Mononuclear cell (primary cell): ENCODE measurements around the gene CNPY2. TPM values are rescaled to one million over a fixed set of nuclear protein-coding genes. Genes with fewer than 3 reads are reported as not detected.
"Not testable (repeated sequence)": the region's sequence is repeated elsewhere in the genome, so short reads cannot be mapped to it uniquely, and the experiment has no call there.

Experiments used
- H3K27me3 ChIP-seq: 2 replicates; pipeline ENCODE4 v1.6.0; 2011; ENCODE audit warnings: low read length, control low read depth; ENCODE audit not compliant: insufficient read depth
- H3K4me1 ChIP-seq: 2 replicates; pipeline ENCODE4 v1.5.1; 2011; ENCODE audit warnings: mild to moderate bottlenecking, low read length, control low read depth; ENCODE audit not compliant: insufficient read depth
- H3K4me3 ChIP-seq: 2 replicates; pipeline ENCODE4 v1.5.1; 2011; ENCODE audit warnings: mild to moderate bottlenecking, low read length, moderate library complexity
- H3K9me3 ChIP-seq: 2 replicates; pipeline ENCODE4 v1.5.1; 2011; ENCODE audit warnings: low read depth, mild to moderate bottlenecking, control low read depth, low read length
- total RNA-seq: library from RNA; depleted of rRNA; stranded (reverse); fragments of >200 nt; gene quantifications from one replicate; pipeline ENCODE4 v1.2.3, GENCODE V29; 2012

The CNPY2 gene
- total RNA-seq, 1 donor, result 22.6 TPM

DNA sequence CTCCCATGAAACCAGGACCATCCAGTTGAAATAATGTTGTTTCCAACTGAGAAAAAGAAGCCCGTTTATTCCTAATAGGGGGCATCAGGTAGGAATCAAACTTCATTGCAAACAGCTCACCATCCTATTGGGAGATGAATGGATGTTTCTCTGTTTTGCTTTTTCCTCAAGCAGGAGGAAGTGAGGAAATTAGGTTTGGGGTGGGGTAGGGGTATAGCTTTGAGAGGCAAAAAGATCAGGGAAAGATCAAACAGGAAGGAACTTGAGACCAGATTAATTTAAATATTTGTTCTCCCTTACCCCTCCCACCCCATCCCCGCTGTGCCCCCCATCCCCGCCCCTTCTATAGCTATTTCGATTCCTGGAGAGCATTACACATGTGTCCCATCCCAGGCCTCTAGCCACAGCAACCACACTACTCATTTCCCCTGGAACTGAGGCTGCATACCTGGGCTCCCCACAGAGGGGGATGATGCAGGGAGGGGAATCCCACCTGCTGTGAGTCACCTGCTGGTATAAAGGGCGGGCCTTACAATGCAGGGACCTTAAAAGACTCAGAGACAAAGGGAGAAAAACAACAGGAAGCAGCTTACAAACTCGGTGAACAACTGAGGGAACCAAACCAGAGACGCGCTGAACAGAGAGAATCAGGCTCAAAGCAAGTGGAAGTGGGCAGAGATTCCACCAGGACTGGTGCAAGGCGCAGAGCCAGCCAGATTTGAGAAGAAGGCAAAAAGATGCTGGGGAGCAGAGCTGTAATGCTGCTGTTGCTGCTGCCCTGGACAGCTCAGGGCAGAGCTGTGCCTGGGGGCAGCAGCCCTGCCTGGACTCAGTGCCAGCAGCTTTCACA is 22.7 kb upstream of the CNPY2 start, which contains the start of gene IL23A:
TSS of gene IL23A (plus strand) at position 577 of the 850 bp plus-strand sequence. CDS start at position 738, 161 bp downstream.
- peaks cover 55% of the 10 kb centered on the region for H3K4me1 ChIP-seq
- H3K9me3 ChIP-seq, result no peaks in the 10 kb centered on the region
- H3K27me3 ChIP-seq, result no peaks in the 10 kb centered on the region
- H3K4me3 ChIP-seq, result peak within 1 kb of the TSS; percentile 14

GRCh38 chr12:56337753-56338251 is 22.0 kb upstream of the CNPY2 start:
- Histone ChIP-seq H3K4me3 (no peak overlapping the region), H3K9me3 (no peaks in the 10 kb centered on the region), H3K4me1 (peaks cover 62% of the 10 kb centered on the region), H3K27me3 (no peaks in the 10 kb centered on the region)

DNA sequence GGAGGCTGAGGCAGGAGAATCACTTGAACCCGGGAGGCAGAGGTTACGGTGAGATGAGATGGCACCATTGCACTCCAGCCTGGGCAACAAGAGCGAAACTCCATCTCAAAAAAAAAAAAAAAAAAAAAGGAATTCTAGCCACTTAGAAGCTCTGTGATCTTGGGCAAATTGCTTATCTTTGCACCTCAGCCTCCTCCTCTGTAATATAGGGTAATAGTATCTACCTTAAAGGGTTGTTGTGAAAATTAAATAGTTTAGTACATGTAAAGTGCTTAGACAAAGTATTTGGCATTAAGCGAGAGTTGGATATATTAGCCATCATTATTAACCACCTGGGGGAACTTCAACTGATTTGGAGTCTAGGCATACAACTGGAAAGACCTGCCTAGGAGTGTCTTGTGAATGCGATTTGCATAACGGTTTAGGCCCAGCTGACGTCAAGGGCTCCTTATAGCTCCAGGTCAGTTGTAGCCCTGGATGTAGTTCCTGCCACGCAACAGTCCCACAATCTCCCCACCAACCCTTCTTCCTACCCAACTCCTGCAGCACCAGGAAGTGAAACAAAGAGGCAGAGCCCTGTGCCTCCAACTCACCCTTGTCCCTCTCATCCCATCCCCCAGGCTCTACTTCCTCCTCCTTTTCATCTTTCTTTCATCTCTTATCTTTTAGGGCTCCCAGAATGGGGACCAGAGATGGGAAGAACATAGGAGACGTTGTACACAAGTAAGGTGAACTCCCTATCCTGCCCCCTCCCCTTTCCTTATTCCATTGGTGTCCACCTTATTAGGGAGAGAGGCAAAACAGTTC is 20.8 kb upstream of the CNPY2 start:
- no peak overlapping the region for H3K4me3 ChIP-seq
- H3K4me1 ChIP-seq, result peaks cover 67% of the 10 kb centered on the region
- H3K9me3 ChIP-seq, result no peaks in the 10 kb centered on the region
- no peaks in the 10 kb centered on the region for H3K27me3 ChIP-seq

DNA sequence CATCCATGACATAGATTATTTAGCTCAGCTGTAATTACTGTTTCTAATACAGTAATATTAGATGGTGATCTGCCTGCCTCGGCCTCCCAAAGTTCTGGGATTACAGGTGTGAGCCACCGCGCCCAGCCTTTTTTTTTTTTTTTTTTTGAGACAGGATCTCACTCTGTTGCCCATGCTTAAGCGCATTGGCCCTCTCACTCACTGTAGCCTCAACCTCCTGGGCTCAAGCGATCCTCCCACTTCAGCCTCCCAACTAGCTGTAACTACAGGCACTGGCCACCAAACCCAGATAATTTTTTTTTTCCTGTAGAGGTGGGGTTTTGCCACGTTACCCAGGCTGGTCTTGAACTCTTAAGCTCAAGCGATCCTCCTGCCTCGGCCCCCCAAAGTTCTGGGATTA is 19.7 kb upstream of the CNPY2 start:
- H3K9me3 ChIP-seq, H3K27me3 ChIP-seq, H3K4me3 ChIP-seq: not testable (repeated sequence)
- peaks cover 67% of the 10 kb centered on the region for H3K4me1 ChIP-seq

DNA sequence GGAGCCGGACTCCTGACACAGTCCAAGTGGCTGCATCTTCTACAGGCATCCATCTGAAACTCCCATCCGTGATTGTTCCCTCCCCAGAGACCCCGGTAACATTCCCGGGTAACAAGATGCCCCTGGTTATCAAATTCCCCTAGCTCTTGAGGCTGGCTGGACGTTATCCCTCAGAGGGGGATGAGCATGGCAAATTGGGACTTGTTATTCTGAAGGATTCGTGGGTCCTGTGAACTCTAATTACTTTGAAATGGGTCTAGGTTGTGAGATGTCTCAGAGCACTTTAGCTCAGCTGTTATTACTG is 18.7 kb upstream of the CNPY2 start:
- H3K4me1 ChIP-seq, result peaks cover 56% of the 10 kb centered on the region
- H3K4me3 ChIP-seq, result peak overlapping the region; percentile 73
- no peaks in the 10 kb centered on the region for H3K27me3 ChIP-seq
- H3K9me3 ChIP-seq, result no peaks in the 10 kb centered on the region

DNA sequence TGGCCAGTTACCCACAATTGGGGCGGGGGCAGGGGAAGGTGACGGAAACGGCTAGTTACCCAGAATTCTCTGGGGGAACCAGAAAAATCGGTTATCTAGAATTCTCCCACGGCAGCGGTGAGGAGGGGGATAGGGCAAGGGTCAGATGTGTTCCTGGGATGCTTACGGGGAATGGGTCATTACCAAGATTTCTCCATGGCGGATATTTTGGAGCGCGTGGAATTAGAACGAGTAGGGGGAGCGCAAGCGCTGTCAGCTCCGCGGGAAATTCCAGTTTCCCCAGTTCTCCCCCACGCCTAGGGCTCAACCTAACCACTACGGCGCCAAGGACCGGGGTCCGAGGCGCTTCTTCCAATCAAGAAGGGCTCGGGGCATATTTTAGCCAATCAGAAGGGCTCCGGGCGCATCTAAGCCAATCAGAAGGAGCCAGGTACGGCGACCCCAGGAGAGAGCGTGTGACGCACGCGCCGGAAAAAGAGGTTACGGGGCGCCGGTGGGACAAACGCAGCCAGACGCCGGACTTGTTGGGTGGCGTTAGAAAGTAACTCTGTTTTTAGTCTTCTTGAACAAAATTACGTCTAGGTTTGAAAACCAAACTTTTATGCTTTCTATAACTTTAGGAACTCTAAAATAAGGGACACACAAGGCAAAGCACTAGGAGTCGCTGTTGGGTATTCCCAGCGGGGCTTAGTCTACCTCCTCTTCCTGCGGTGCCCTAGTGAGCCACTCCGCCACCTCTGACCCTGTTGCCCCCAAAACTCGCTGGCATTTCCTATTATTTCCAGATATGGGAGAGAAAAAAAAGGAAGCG is 18.1 kb upstream of the CNPY2 start, which contains the start of gene PAN2:
TSS of gene PAN2 (minus strand) at position 322 of the 811 bp plus-strand sequence. CDS start 906 bp downstream, outside the sequence.
- Histone ChIP-seq H3K4me1 (peaks cover 51% of the 10 kb centered on the region), H3K27me3 (no peaks in the 10 kb centered on the region), H3K4me3 (peak within 1 kb of the TSS; percentile 73), H3K9me3 (no peaks in the 10 kb centered on the region)

GRCh38 chr12:56333197-56333678 is 17.4 kb upstream of the CNPY2 start:
- peak overlapping the region; percentile 73 for H3K4me3 ChIP-seq
- H3K27me3 ChIP-seq, result no peaks in the 10 kb centered on the region
- H3K9me3 ChIP-seq, result no peaks in the 10 kb centered on the region
- peaks cover 45% of the 10 kb centered on the region for H3K4me1 ChIP-seq

DNA sequence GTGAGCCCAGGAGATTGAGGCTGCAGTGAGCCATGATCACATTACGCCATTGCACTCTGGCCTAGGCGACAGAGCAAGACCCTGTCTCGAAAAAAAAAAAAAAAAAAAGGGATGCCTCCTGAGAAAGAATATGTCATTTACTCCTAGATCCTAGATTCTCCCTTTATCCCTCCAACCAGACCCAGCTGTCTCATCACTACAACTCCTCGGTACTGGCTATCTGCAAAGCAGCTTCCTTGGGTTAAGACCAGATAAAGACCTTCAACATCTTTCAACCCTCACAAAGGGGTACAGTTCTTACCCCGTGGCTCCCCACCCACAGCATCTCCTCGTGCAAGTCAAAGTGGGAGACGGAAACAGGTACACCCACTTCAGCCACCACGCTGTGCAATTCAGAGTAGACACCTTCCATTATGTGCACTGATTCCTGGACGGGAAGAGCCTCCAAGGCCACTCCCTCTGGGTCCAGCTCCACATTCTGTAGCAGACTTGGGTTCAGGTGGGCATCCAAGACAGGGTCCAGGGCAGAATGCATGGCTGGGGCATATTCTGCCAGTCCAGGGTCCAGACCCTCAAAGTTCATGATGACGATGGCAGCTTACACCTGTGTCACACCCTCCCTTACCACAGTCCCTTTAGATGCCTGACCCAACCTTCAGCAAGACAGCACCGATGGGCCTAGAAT is 16.9 kb upstream of the CNPY2 start:
- no peaks in the 10 kb centered on the region for H3K9me3 ChIP-seq
- H3K4me1 ChIP-seq, result peaks cover 39% of the 10 kb centered on the region
- H3K4me3 ChIP-seq, result no peak overlapping the region
- no peaks in the 10 kb centered on the region for H3K27me3 ChIP-seq

- H3K9me3 ChIP-seq, result no peaks in the 10 kb centered on the region
- H3K27me3 ChIP-seq, result no peaks in the 10 kb centered on the region
- H3K4me1 ChIP-seq, result peaks cover 23% of the 10 kb centered on the region
- no peak overlapping the region for H3K4me3 ChIP-seq
These were observed 15.2 kb upstream of the CNPY2 start for GRCh38 chr12:56330936-56331490.

DNA sequence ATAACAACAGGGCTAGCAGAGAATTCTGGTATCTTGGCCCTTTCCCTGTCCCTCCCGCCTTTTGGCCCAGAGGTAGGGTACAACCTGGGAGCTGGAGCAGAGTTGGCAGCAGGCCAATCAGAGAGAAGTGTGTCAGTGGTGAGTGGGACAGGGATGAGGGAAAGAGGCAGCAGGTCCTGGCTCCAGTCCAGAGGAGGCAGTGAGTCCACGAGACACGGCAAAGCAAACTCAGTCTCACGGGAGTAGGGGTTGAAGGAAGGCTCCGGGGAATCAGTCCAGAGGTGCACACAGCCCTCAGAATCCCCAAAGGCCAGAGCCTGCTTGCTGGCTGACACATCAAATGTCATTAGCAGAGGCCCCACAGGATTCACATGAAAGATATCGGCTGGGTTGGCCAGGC is 10.7 kb upstream of the CNPY2 start:
- H3K4me3 ChIP-seq, result no peak overlapping the region
- H3K9me3 ChIP-seq, result no peaks in the 10 kb centered on the region
- no peaks in the 10 kb centered on the region for H3K4me1 ChIP-seq
- H3K27me3 ChIP-seq, result no peaks in the 10 kb centered on the region

DNA sequence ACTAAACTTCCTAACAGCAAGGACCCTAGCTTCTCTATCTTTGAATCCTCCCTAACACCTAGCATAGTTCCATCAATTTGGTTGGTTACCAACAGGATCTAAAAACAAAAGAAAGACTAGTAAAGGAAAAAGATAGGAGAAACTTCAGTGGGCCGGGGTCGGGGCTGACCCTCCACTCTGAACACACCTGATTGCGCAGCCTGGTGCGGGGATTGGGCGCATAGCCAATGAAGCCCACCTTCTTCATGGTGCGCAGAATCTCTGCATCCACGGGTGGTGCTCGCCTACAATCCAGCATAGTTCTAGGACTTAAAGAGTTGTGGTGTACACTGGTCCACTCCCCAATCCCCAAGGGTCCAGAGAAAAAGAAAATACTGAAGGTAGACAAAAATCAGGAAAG is 10.3 kb upstream of the CNPY2 start:
- no peaks in the 10 kb centered on the region for H3K27me3 ChIP-seq
- no peak overlapping the region for H3K4me3 ChIP-seq
- H3K4me1 ChIP-seq, result peaks cover 2% of the 10 kb centered on the region
- H3K9me3 ChIP-seq, result no peaks in the 10 kb centered on the region

DNA sequence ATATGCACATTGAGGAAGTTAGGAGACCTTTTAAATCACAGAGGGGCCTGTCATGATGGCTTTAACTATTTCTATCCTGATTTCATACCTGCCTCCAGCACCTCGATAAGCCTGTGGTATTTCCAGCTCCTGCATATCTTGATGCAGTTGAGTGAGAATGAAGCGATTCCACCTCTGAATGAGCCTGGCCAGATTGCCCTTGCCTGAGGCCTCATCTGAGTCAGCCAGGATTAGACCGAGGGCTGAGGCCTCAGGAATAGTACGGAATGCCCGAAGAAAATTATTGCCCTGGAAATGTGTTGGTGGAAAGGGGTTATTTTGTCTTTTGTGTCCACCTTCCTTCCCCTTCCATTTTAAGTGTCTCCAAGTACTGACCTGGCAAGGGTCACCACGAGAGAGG is 8.4 kb upstream of the CNPY2 start:
- H3K4me1 ChIP-seq, result peaks cover 6% of the 10 kb centered on the region
- H3K4me3 ChIP-seq, result no peak overlapping the region
- no peaks in the 10 kb centered on the region for H3K27me3 ChIP-seq
- H3K9me3 ChIP-seq, result no peaks in the 10 kb centered on the region

DNA sequence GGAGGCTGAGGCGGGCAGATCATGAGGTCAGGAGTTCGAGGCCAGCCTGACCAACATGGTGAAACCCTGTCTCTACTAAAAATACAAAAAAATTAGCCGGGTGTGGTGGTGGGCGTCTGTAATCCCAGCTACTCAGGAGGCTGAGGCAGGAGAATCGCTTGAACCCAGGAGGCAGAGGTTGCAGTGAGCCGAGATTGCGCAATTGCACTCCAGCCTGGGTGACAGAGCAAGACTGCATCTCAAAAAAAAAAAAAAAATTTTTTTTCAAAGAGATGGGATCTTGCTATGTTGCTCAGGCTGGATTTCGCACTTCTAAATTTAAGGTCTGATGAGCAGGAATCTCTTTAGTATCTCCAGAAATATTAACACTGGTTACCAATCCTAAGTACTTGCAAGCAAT is 5.8 kb upstream of the CNPY2 start:
- not testable (repeated sequence) for H3K9me3 ChIP-seq, H3K4me3 ChIP-seq, H3K27me3 ChIP-seq
- H3K4me1 ChIP-seq, result peaks cover 11% of the 10 kb centered on the region

- H3K4me3 ChIP-seq, result no peak overlapping the region
- no peaks in the 10 kb centered on the region for H3K9me3 ChIP-seq
- no peaks in the 10 kb centered on the region for H3K27me3 ChIP-seq
- H3K4me1 ChIP-seq, result peaks cover 15% of the 10 kb centered on the region
These were observed 5.2 kb upstream of the CNPY2 start for GRCh38 chr12:56321027-56321426.
